Measurements from ENCODE around the gene TXNL4A.

- no peak for TF ChIP-seq REST (IDR thresholded peaks at IDR 0.05; ENCODE audit: low read depth)
- TF ChIP-seq RAD21 (IDR thresholded peaks at IDR 0.05; ENCODE audit: low read depth) = no peak
- no peak for TF ChIP-seq YY1 (IDR thresholded peaks at IDR 0.05; ENCODE audit: low read depth)
- TF ChIP-seq USF1 (IDR thresholded peaks at IDR 0.05) = peak; percentile 23; the same call in 1 of the 2 replicates
- no peak for TF ChIP-seq TAF1 (IDR thresholded peaks at IDR 0.05; ENCODE audit: low read depth)
- TF ChIP-seq CREB1 (IDR thresholded peaks at IDR 0.05; ENCODE audit: low read depth) = no peak
- TF ChIP-seq CEBPB (IDR thresholded peaks at IDR 0.05) = no peak
- no peak for TF ChIP-seq EP300 (IDR thresholded peaks at IDR 0.05; ENCODE audit: borderline replicate concordance)
- TF ChIP-seq MAX (IDR thresholded peaks at IDR 0.05) = no peak
- TF ChIP-seq FOXM1 (IDR thresholded peaks at IDR 0.05; ENCODE audit: borderline replicate concordance, low read depth) = no peak
Measured at GRCh38 chr18:79930020-79930642, 58.2 kb downstream of the TXNL4A start.

Data from Ishikawa (cell line).